CD4-positive, alpha-beta T cell treated with Interleukin-6 for 4 hours (primary cell): ENCODE results near the gene ALKBH8.
"Not testable (repeated sequence)": the region's sequence is repeated elsewhere in the genome, so short reads cannot be mapped to it uniquely, and the experiment has no call there.

Source experiments
- DNase-seq: peaks from one replicate; pipeline ENCODE4 v3.0.0-alpha.2; 2020; ENCODE audit warnings: mixed read lengths

The ALKBH8 gene, protein sequence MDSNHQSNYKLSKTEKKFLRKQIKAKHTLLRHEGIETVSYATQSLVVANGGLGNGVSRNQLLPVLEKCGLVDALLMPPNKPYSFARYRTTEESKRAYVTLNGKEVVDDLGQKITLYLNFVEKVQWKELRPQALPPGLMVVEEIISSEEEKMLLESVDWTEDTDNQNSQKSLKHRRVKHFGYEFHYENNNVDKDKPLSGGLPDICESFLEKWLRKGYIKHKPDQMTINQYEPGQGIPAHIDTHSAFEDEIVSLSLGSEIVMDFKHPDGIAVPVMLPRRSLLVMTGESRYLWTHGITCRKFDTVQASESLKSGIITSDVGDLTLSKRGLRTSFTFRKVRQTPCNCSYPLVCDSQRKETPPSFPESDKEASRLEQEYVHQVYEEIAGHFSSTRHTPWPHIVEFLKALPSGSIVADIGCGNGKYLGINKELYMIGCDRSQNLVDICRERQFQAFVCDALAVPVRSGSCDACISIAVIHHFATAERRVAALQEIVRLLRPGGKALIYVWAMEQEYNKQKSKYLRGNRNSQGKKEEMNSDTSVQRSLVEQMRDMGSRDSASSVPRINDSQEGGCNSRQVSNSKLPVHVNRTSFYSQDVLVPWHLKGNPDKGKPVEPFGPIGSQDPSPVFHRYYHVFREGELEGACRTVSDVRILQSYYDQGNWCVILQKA

DNA sequence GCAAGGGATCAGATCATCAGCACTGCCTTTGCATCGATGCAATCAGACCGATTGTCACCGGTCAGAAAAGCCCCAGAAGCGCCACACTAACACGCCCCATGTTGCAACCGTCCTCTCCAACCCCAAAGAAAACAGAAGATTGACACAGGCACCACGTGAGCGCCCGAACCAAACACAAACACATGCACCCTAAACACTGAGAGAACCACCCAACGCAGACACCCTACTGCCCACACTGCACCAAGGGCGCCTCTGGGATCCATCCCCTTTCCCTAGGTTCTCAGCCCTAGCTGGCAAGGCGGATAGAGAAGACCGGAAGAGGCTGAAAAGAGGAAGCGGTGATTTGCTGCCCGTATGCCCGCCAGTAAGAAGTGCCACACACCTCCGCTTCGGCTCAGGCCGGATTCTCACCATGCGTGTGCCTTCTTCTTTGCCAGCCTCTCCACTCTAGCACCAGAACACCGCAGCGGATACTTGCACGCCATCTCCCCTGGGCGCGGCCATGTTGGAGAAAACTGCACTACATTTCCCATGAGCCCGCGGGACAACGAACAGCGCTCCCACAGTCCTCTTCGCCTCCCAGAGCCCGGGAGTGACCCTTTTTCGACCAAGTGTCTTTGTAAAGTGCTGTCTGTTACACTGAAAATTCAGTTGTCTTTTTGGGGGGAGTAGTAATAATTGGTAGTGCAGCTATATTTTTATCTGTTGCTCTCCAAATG lies at the start of gene ALKBH8:
Gene ALKBH8, minus strand, starts transcription at position 517 of the 719 bp plus-strand sequence. CDS start 4,842 bp downstream, outside the sequence.
- peak; percentile 78 for DNase-seq

DNA sequence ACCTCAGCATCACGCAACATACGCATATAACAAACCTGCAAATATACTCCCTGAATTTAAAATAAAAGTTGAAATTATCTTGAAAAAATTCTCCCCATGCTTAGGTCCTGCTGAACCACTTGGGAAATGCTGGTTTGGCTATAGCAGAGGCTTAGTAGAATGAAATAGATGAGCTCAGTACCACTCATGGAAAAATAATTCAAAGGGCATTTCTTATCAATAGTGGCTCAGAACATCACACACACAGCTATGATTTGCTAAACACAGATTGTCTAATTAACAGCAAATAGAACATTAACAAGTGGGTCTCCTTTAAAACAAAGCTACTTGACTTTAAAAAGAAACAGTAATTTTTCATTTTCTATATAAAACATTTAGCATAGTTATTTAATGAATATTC lies 46.9 kb upstream of the ALKBH8 start:
- DNase-seq = no peak

DNA sequence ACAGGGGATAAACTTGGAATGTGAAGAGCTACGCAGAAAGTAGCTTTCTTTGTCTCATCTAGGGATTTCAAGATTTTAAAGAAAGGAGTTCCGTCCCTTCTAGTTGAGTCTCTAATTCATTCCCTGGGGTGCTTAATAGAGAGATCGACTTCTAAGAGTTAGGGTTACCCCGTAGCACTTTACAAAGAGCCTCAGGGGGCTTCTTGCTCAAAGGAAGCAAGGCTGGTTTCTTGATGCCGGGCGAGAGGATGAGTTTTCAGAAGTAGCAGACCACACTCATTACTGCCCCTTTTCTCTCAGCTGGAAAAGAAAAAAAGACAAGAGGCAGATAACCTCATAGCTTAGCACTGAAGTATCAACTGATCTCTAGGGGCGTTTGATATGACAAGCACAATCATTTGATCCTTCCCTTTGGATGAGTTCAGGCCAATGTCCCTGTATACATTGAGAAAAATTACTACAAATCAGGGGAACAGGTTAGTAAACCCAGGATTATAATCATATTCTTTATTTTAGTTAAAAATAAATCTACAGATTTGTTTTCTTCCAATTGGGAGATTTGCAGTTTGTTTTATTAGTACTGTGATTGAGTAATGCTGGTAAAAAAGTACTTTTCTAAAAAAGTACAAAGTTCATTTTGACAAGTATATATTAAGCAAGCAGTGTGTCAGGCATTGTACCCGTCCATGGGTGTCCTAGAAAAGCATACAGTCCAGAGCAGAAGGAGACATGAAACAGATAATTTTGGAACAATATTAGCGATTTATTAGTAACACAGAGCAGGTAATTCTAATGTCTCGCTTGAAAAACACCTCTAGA lies 44.1 kb upstream of the ALKBH8 start:
- DNase-seq = no peak

DNA sequence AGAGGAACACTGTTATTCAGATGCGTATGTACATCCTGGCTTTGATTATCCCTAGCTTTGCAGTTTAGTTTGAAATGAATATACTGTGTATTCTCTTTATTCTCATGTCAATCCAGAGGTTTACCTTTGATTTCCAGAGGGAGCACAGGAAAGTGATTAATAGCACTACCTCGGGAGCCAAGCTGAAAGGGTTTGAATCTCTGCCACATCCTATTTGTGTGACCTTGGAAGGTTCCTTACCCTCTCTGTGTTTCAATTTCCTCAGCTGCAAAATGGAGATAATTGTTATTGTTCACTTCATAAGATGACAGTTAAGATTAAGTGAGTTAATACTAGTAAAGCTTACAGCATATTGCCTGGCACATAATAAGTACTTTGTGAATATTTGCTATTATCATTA lies 43.3 kb upstream of the ALKBH8 start:
- no peak for DNase-seq

DNA sequence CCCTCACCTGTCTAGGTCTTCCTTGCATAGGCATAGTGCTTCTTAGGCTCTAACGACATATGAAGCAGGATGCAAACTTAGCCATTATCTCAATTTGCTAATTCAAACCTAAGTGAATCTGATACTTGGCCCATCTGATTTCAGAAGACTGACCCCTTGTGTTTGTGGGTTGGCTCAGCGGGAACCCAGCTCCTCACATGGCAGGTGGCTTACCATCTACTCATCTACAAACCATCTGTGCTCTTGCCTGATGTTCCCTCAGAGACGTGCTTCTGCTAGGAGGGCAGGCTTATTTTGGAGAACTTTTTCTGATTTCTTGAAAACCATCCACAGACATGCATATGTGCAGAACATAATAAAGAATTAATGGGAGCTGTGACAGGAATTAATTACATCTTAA lies 40.6 kb upstream of the ALKBH8 start:
- DNase-seq = no peak

DNA sequence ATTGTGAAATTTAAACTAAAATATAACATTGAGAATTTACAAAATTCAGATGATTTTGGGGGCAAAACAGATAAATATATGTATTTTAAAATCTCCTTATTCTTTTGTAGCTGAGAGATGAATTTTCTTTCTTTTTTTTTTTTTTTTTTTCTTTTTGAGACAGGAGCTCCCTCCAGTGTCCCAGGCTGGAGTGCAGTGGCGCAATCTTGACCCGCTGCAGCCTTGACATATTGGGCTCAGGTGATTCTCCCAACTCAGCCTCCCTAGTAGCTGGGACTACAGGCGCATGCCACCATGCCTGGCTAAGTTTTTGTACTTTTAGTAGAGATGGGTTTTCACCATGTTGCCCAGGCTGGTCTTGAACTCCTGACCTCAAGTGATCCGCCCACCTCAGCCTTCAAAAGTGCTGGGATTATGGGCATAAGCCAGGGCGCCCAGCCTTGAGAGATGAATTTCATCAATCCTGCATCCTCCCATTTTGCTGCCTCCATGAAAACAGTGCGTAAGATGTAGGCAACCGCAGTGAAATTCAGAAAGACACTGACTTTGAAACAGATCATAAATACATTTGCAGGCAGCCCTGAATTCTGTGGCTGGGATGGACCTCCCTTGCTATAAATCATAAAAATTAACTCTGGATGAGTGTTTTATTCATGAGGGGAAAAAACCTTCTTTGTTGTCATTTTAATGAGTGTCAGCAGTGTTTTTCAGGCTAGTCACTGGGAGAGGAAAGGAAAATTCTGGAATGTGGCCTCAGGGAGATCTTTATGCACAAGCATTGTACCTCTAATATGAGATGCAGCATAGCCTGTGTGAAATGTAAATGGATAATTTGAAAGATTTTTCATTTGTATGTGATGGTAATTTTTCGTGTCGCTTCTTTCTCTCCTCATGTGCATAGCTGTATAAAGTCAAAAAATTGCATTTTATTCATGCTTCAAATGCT lies 39.8 kb upstream of the ALKBH8 start:
- no peak for DNase-seq

DNA sequence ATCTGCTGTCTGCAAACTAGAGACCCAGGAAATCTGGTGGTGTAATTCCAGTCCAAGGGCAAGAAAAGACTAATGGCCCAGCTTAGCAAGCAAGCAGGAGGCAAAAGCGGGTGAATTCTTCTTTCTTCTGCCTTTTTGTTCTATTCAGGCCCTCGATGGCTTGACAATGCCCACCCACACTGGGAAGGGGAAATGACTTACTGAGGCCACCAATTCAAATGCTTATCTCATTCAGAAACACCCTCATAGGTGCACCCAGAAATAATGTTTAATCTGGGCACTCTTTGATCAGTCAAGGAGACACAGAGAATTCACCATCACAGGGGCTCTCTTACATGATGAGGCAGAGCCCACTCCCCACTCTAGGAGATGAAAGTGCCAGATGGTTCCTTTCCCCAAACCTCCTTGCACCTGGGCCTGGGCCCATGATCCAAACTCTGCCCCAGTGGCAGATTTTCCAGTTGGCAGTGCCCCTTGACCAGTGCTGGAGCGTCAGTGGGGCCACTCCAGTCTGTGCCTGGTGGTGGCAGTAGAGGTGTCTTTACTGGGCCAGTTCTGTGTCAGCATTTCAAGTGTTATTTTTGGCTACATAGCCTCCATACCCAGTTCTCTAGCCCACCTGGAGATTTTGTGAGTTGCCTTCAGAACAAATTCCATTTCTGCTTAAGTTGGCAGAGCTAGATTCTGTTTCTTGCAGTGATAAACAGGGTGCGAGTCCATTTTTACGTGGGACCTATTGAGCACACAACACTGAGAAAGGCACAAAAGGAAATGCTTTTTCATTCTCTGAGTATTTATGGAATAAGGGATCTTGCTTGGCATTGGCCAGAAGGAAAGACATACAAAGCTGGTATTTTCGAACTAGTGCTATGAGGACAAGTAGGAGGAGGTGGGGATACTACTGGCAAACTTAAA lies 32.9 kb upstream of the ALKBH8 start:
- DNase-seq = no peak

DNA sequence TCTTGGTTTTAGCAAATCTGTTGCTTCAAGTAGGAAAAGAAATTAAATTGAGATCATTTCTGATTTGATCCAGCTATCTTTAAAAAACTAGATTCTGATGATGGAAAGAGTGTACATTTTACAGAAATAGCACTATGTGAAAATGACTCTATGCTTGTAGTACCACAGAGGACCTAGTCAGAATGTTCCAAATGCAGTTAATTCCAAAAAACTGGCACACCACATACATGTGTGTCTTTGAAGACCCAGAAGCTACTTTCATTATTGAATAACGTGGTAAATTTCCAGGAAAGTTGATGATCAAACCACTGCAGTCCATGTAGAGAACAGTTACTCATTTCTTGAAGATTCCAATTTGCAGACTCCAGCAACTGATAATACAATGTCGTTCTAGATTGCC lies 29.2 kb upstream of the ALKBH8 start:
- DNase-seq = no peak

DNA sequence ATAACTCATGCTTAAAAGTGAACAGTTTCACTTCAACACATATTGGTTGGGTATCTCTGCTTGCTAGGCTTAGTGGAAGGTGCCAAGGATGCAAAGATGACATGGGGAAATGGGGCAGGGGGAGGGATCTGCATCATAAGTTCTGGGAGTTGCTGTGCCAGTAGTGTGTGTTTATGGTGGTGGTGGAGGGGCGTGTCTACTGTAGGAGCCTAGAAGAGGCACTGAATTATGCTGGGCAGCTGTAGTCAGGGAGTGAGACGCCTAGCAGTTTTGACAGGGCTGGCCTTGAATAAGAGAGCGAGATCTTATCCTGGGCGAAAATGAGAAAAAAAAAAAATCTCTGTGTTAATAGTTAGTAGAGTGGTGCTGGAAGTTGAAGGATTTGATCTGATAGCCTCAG lies 28.4 kb upstream of the ALKBH8 start:
- no peak for DNase-seq

DNA sequence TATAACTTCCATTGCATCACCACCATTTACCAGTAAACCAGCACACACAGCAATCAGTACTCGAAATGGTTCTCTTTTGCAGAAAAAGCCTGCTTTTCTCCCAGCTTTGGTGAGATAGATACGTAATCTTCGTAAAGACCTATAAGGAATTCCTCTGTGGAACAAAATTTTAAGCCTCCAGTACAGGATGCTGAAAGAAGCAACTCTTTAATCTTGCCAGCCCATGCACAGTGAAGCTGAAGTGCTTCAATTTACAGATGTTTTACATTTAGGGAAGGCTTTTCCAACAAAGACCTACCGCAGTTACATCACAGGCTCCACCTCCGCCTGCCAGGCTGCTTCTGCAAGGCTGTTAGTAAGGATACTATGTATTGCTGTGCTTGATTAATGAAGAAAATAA lies 27.3 kb upstream of the ALKBH8 start:
- DNase-seq = no peak

DNA sequence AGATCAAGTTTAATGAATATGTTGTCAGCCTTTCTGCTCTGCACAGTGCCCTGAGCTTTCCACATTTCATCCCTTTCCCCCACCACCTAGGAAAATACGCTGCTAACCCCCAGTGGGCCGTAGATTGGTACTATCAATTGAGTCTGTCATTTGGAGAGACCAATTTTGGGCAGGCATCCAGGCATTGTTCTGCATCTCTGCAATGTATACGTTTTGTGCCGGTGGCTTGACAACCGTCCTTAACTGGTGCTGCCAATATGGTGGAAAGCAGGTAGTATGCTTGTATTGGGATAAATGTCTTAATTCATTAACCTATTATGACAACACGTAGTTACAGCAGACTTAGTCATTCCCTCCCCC lies 26.7 kb upstream of the ALKBH8 start:
- no peak for DNase-seq

DNA sequence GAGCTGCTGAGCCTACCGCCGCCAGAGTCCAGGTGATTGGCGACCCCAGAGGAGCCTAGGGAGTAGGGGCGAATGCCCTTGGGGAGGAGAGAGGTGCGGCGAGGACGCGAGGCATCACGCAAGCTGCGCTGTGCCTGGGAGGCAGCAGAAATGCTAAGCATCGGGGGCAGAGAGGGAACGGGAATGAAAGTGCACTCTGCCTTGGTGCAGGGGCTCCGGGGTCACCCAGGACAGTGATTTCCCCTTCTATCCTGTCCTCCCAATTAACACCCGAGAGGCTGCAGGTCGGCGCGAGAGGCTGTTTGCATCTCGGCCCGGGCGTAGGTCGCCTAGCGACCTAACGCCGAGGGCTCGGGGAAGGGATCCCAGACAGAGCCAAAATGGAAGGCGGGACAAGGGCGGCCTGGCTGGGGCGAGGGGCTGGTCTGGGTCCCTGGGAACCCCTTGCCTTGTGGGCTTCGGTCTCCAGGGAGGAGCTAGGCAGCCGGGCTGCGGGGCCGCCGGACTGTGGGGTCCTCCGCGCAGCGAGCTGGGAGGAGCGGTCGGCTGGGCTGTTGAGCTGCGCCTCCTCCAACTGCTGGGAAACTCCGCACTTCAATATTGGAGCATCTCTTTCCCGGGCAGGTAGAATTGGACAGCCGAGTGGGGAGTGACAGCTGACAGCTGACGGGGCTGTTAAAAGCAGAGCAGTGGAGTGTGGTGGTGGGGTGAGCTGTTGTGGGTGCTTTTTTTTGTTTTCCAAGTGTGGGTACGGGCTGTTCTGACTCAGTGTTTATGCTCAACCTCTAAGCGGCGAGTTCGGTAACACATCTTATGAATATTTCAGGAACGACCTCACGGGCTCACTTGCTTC lies 26.1 kb upstream of the ALKBH8 start:
- DNase-seq = no peak

DNA sequence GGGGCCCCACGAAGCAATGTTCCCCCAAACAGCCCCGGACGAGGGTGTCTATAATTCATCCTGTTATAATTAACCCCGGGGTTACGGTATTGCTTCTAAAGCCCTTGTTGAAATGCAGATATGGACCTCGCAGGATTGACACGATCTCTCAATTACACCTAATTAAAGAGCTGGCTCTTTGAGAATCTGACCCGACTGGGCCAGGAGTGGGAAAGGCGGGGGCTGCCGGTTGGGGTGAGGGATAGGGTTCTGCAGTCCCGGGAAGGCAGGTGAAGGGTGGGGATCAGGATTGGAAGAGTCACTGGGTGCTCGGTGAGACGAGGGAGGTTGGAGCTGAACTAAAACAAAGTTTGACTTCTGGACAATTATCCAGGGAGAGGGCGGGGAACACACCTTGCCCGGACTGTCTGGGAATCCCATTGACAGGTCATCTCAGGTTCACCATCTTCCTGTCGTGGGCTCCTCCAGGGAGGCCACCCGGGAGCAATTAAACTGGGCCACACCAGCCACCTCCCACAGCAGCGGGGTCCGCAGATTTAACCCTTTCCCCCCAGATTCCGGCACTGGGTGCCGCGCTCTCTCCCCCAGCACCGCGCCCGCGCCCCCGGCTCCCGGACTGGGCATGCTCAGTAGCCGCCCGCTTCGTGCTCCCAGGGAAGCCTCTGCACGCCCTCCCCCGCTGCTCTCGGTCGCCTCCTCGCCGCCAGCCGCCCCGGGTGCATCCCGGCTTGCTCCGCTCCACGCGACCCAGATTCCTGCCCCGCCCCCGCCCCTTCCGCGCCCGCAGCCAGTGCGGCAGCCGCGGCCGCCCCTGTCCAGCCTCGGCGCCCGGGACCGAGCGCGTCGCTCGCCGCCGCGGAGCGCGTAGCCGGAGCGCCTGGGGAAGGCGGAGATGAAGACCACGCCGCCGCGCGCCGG lies 25.2 kb upstream of the ALKBH8 start, which contains the start of gene ELMOD1:
Gene ELMOD1, plus strand, starts transcription at position 688 of the 918 bp plus-strand sequence. CDS start 27,043 bp downstream, outside the sequence.
- DNase-seq = peak; percentile 39

DNA sequence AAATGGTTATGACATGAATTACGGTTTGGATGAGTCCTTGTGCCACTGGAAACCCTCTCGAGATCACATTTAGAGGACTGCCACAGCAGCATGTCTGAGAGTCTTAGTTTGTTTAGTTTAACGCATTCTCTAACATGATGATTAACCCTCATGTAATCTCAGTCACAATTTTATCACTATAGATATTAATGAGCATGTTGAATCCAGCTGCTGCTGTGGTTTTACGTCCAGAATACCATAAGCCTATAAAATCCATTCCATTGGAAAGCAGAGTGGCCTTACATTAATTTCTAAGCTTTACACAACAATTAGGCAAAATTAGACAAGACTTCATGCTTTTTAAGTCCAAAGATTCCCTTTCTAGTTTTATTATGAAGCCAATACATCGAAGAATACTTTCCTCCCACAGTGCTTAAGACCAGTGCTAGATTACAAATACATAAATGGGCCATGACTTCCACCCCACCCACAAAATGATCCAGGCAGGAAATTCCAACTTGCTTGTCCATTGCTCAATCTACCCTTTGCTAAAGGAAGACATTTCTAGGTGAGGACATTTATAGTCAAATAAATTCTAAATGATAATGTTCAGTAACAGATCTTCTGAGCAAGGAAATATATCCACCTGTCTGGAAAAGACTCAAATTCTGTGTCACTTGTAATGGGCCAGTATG lies 21.9 kb upstream of the ALKBH8 start:
- DNase-seq = no peak

DNA sequence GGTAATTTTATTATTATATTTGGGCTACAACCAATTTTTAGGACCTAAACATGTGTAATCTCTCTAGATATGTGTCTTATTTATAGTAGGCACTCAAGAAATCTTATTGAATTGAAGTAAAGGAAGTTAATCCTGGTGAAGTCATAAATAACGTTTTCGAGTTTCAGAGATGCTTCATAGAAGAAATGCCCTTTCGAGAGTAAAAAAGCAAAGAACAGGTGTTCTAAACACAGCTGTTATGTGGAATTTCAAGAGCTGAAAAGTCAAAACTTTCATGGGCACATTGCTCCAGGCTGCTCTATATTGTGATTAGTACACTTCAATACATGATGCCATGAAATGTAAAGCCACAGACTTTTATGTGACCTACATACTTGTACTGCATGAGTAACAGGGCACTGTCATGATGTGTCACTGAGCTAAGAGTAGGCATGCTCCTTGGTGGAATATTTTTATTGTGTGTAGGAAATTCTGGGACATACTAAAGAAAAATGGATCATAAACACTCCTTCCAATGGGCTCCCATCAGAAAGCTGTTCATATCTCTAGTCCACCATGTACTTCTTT lies 18.2 kb upstream of the ALKBH8 start:
- DNase-seq = no peak

DNA sequence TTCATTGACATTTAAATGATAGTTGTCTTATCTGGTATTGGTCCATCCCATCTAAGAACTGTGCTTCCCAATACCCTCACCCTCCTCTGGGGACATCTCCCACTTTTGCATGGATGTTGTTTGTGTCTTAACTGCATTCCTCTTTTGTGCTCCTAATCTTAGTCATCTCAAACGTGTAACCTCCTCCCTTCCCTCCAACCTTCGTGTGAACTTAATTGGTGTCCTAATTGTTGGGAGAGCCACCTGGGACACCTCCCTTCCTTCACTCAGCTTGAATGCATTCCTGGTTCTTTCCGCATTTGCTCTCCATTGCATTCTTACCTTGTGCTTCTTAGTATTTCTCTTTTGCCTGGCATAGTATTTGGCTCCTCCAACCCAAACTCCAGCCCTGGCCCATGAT lies 15.6 kb upstream of the ALKBH8 start:
- DNase-seq = no peak

DNA sequence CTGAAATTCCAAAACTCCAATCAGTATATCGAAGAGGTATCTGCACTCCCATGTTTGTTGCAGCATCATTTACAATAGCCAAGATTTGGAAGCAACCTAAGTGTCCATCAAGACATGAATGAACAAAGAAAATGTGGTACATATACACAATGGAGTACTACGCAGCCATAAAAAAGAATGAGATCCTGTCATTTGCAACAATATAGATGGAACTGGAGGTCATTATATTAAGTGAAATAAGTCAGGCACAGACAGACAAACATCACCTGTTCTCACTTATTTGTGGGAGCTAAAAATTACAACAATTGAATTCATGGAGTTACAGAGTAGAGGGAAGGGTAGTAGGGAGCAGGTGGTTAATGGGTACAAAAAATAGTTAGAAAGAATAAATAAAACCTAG lies 13.6 kb upstream of the ALKBH8 start:
- DNase-seq = not testable (repeated sequence)

DNA sequence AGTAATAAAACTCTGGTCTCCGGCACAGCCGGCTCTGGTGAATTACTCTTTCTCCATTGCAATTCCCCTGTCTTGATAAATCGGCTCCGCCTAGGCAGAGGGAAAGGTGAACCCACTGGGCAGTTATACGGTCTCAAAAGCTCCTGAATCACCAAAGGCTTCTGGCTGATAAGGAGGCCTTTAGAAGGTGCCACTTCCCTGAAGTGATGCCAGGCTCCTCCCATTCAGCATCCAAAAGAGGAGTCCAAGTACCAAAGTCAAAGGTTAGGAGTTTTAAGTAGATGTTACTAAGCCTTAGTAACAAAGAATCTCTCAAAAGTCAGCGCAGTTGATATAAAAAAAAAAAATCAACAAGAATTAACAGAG lies 11.8 kb upstream of the ALKBH8 start:
- DNase-seq = no peak
